NCI-H146 treated with DMSO at 0.1 percent for 48 hours (cell line): ENCODE results near the gene CEP164.
"Not testable (repeated sequence)": the region's sequence is repeated elsewhere in the genome, so short reads cannot be mapped to it uniquely, and the experiment has no call there.

Source experiments
- DNase-seq: peaks from one replicate; lab custom pipeline; 2025; ENCODE audit not compliant: unreplicated experiment; lab: John Stamatoyannopoulos, UW

The CEP164 gene

GRCh38 chr11:117437791-117438130 lies 110.1 kb downstream of the CEP164 start:
- DNase-seq: no peak

GRCh38 chr11:117438371-117439000 lies 110.8 kb downstream of the CEP164 start:
- no peak for DNase-seq

- no peak for DNase-seq
These were observed 111.6 kb downstream of the CEP164 start for GRCh38 chr11:117439256-117439655.

- DNase-seq: no peak
These were observed 112.6 kb downstream of the CEP164 start for GRCh38 chr11:117440258-117440657.

GRCh38 chr11:117441146-117441975 lies 113.7 kb downstream of the CEP164 start:
- DNase-seq: no peak

GRCh38 chr11:117442049-117442868 lies 114.6 kb downstream of the CEP164 start:
- DNase-seq: no peak

- DNase-seq: no peak
These were observed 115.2 kb downstream of the CEP164 start for GRCh38 chr11:117442869-117443239.

- peak; percentile 3 for DNase-seq
These were observed 115.9 kb downstream of the CEP164 start for GRCh38 chr11:117443266-117444186.

- no peak for DNase-seq
These were observed 116.6 kb downstream of the CEP164 start for GRCh38 chr11:117444256-117444655.

GRCh38 chr11:117444711-117445658 lies 117.3 kb downstream of the CEP164 start:
- no peak for DNase-seq

- DNase-seq: no peak
These were observed 121.5 kb downstream of the CEP164 start for GRCh38 chr11:117449111-117449693.

GRCh38 chr11:117453886-117454563 lies 126.4 kb downstream of the CEP164 start:
- DNase-seq: no peak

GRCh38 chr11:117454564-117454917 lies 126.9 kb downstream of the CEP164 start:
- no peak for DNase-seq

GRCh38 chr11:117456027-117456720 lies 128.5 kb downstream of the CEP164 start:
- DNase-seq: no peak

GRCh38 chr11:117456721-117457029 lies 129.0 kb downstream of the CEP164 start:
- DNase-seq: not testable (repeated sequence)

- peak; percentile 67 for DNase-seq
These were observed 129.6 kb downstream of the CEP164 start for GRCh38 chr11:117457031-117457785.

- DNase-seq: no peak
These were observed 130.2 kb downstream of the CEP164 start for GRCh38 chr11:117457835-117458234.
